Rectal smooth muscle tissue (tissue), 1 donor: ENCODE measurements around the gene POLR3F.
"Not testable (repeated sequence)": the region's sequence is repeated elsewhere in the genome, so short reads cannot be mapped to it uniquely, and the experiment has no call there.

Experiments
- H3K27ac ChIP-seq: one replicate; pipeline ENCODE4 v1.7.0; 2013; ENCODE audit warnings: low read depth, low read length, inconsistent platforms
- H3K27me3 ChIP-seq: one replicate; pipeline ENCODE4 v1.7.0; 2013; ENCODE audit warnings: low read length; ENCODE audit not compliant: control insufficient read depth, insufficient read depth
- H3K36me3 ChIP-seq: one replicate; pipeline ENCODE4 v1.7.0; 2013; ENCODE audit warnings: low read length; ENCODE audit not compliant: control insufficient read depth, insufficient read depth
- H3K4me1 ChIP-seq: one replicate; pipeline ENCODE4 v1.7.0; 2013; ENCODE audit warnings: low read length; ENCODE audit not compliant: control insufficient read depth, insufficient read depth
- H3K4me3 ChIP-seq: one replicate; pipeline ENCODE4 v1.7.0; 2013; ENCODE audit warnings: low read length
- H3K9ac ChIP-seq: one replicate; pipeline ENCODE4 v1.7.0; 2013; ENCODE audit warnings: low read length

The POLR3F gene

DNA sequence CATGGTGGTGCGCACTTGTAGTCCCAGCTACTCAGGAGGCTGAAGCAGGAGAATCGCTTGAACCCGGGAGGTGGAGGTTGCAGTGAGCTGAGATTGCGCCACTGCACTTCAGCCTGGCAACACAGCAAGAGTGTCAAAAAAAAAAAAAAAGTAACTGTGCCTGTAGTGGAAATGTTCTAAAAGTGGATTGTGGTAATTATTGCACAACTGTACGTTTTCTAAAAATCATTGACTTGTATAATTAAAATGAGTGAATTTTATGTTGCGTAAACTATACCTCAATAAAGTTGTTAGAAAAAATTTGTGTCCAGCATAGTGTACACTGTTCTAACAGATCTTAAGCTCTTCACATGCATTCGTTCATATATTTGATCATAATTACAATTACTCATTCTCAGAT lies 46.0 kb downstream of the POLR3F start:
- peaks cover 3% of the 10 kb centered on the region for H3K4me1 ChIP-seq
- H3K27ac ChIP-seq = no peak overlapping the region
- H3K36me3 ChIP-seq = peaks cover 8% of the 10 kb centered on the region
- no peak overlapping the region for H3K4me3 ChIP-seq
- H3K27me3 ChIP-seq = no peaks in the 10 kb centered on the region
- no peak overlapping the region for H3K9ac ChIP-seq

GRCh38 chr20:18514127-18514526 lies 46.9 kb downstream of the POLR3F start:
- Histone ChIP-seq H3K4me3 (no peak overlapping the region), H3K4me1 (no peaks in the 10 kb centered on the region), H3K27ac (no peak overlapping the region), H3K36me3 (peaks cover 8% of the 10 kb centered on the region), H3K9ac (no peak overlapping the region), H3K27me3 (no peaks in the 10 kb centered on the region)

DNA sequence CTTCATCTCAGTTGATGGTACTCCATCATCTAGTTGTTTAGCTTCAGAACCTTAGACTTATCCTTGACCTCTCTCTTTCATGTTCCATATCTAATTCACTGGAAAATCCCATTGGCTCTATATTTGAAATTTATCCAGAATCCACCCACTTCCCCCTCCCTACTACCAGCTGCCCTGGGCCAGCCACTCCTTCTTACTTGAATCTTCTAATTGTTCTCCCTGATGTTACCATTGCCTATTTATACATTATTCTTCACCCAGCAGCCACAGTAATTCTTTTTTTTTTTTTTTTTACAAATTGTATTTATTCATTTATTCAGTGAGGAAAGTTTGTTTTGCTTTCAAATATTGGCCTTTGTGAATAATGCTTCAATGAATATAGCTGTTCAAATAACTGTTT lies 48.8 kb downstream of the POLR3F start:
- Histone ChIP-seq H3K36me3 (peaks cover 8% of the 10 kb centered on the region), H3K4me1 (no peaks in the 10 kb centered on the region), H3K27me3 (no peaks in the 10 kb centered on the region), H3K9ac (no peak overlapping the region), H3K27ac (no peak overlapping the region), H3K4me3 (no peak overlapping the region)

DNA sequence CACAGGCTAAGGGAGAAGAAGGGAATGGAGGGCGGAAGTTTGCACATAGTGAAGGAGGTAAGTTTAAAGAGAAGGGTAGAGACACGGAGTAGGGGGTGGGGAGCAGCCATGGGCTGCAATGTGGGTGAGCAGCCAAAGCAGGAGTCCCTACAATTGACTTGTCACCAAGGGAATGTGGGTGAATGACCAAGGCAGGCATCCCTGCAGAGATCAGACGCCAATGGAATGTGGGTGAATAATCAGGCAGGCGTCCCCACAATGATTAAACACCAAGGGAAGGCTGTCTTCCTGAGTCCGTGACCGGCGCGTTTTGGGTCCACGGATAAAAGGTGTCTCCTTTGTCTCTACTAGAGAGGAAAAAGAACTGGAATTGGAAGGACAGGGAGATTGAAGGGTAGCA lies 54.9 kb downstream of the POLR3F start:
- H3K4me1 ChIP-seq, H3K4me3 ChIP-seq, H3K9ac ChIP-seq, H3K27ac ChIP-seq, H3K36me3 ChIP-seq, H3K27me3 ChIP-seq: not testable (repeated sequence)

DNA sequence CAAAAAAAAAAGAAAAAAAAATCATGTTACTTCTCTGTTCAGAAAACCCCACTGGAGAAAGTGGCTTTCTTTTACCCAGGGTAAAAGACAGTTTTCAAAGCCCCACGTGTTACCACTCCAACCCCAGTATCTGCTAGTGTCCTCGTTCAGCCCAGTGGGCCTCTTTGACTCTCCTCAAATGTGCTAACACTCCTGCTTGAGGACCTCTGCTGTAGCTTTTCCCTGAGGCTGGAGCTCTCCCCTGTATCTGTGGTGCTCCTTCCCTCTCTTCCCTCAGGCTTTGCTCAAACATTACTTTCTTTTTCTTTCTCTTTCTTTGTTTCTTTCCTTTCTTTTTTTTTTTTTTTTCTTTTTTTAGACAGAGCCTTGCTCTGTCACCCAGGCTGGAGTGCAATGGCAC lies 55.9 kb downstream of the POLR3F start:
- H3K4me1 ChIP-seq = no peaks in the 10 kb centered on the region
- peaks cover 3% of the 10 kb centered on the region for H3K36me3 ChIP-seq
- no peak overlapping the region for H3K9ac ChIP-seq
- no peak overlapping the region for H3K27ac ChIP-seq
- no peak overlapping the region for H3K4me3 ChIP-seq
- H3K27me3 ChIP-seq = no peaks in the 10 kb centered on the region

DNA sequence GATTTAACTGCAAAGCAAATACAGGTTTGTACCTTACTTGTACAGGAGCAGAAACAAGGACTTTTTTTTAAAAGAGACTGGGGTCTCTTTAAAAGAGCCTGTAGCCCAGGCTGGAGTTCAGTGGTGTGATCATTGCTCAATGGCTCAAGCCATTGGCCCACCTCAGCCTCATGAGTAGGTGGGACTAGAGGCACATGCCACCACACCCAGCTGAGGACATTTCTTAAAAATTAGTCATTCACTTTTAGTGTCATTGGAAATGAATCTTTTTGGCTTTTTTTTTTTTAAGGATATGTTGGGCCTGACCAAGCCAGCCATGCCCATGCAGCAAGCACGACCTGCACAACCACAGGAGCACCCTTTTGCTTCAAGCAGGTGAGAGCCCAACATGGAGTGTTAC lies 57.5 kb downstream of the POLR3F start:
- peaks cover 6% of the 10 kb centered on the region for H3K36me3 ChIP-seq
- H3K4me3 ChIP-seq = no peak overlapping the region
- no peak overlapping the region for H3K9ac ChIP-seq
- H3K27ac ChIP-seq = no peak overlapping the region
- H3K4me1 ChIP-seq = no peaks in the 10 kb centered on the region
- H3K27me3 ChIP-seq = no peaks in the 10 kb centered on the region

DNA sequence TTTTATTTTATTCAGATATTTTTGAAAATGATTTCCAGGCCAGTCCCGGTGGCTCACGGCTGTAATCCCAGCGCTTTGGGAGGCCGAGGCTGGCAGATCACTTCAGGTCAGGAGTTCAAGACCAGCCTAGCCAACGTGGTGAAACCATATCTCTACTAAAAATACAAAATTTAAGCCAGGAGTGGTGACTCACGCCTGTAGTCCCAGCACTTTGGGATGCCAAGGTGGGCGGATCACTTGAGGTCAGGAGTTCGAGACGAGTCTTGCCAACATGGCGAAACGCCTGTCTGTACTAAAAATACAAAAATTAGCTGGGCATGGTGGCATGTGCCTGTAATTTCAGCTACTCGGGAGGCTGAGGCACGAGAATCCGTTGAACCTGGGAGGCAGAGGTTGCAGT lies 59.6 kb downstream of the POLR3F start:
- not testable (repeated sequence) for H3K9ac ChIP-seq, H3K36me3 ChIP-seq, H3K27me3 ChIP-seq, H3K27ac ChIP-seq, H3K4me3 ChIP-seq, H3K4me1 ChIP-seq

GRCh38 chr20:18527339-18527738 lies 60.1 kb downstream of the POLR3F start:
- Histone ChIP-seq H3K27ac (no peak overlapping the region), H3K27me3 (no peaks in the 10 kb centered on the region), H3K4me3 (no peak overlapping the region), H3K9ac (no peak overlapping the region), H3K4me1 (no peaks in the 10 kb centered on the region), H3K36me3 (peaks cover 9% of the 10 kb centered on the region)

DNA sequence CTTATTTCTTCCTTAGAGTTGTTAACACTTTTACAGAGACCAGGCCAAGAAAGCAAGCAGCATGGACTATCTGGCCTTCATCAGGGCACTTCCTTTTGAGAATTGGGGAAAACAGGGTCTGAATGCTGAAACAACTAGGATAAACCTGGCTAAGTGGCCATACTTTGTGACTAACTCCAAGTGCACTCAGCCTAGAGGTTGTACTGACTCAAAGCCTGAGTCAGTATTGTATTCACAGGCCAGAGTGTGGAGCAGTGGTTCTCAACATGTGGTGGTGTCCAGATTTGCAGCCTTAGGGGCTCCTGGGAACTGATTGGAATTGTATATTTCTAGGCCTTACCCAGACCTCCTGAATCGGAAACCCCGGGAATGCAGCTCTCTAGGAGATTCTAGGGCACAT lies 60.6 kb downstream of the POLR3F start:
- no peaks in the 10 kb centered on the region for H3K4me1 ChIP-seq
- no peak overlapping the region for H3K9ac ChIP-seq
- H3K36me3 ChIP-seq = peaks cover 13% of the 10 kb centered on the region
- H3K4me3 ChIP-seq = no peak overlapping the region
- no peaks in the 10 kb centered on the region for H3K27me3 ChIP-seq
- no peak overlapping the region for H3K27ac ChIP-seq

GRCh38 chr20:18529041-18529440 lies 61.9 kb downstream of the POLR3F start:
- Histone ChIP-seq H3K36me3 (peaks cover 22% of the 10 kb centered on the region), H3K27ac (no peak overlapping the region), H3K9ac (no peak overlapping the region), H3K4me3 (no peak overlapping the region), H3K4me1 (no peaks in the 10 kb centered on the region), H3K27me3 (no peaks in the 10 kb centered on the region)

GRCh38 chr20:18532626-18533025 lies 65.4 kb downstream of the POLR3F start:
- H3K9ac ChIP-seq = no peak overlapping the region
- no peaks in the 10 kb centered on the region for H3K27me3 ChIP-seq
- no peaks in the 10 kb centered on the region for H3K4me1 ChIP-seq
- H3K36me3 ChIP-seq = peaks cover 24% of the 10 kb centered on the region
- H3K4me3 ChIP-seq = no peak overlapping the region
- H3K27ac ChIP-seq = no peak overlapping the region

DNA sequence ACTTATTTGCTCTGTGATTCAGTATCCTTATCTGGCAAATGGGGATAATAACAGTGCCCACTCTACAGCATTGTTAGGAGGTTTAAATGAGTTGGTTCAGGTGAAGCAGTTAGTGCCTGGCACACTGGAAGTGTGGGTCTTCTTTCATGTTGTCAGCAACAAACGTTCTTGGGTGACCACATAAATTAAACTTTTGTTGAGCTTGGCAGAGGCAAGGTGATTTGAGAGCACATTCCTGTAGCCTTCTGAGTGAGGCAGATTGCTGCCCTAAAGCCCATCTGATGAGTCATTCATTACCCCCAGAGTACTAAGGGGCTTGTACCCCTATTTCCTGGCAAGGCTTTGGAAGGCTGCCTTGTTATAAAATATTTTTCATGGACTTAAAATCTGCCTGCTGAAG lies 66.3 kb downstream of the POLR3F start:
- Histone ChIP-seq H3K9ac (no peak overlapping the region), H3K27me3 (no peaks in the 10 kb centered on the region), H3K36me3 (peaks cover 24% of the 10 kb centered on the region), H3K4me3 (no peak overlapping the region), H3K4me1 (no peaks in the 10 kb centered on the region), H3K27ac (no peak overlapping the region)

GRCh38 chr20:18533978-18534644 lies 66.9 kb downstream of the POLR3F start:
- Histone ChIP-seq H3K4me3 (no peak overlapping the region), H3K4me1 (no peaks in the 10 kb centered on the region), H3K9ac (no peak overlapping the region), H3K27ac (no peak overlapping the region), H3K36me3 (peaks cover 22% of the 10 kb centered on the region), H3K27me3 (no peaks in the 10 kb centered on the region)
